ENCODE data around the gene DCLK1. TPM values are rescaled to one million over a fixed set of nuclear protein-coding genes. Genes with fewer than 3 reads are reported as not detected.

The DCLK1 gene
- total RNA-seq, 4 donors from 2014 or later, result 3.8 to 10.0 (median 8.2) TPM

GRCh38 chr13:35814605-35815011, 316.6 kb downstream of the DCLK1 start:
- ATAC-seq (no peak), DNase-seq (no peak)
- TF ChIP-seq POLR2A (IDR thresholded peaks at IDR 0.05), result no peak
- TF ChIP-seq CTCF (IDR thresholded peaks at IDR 0.05 in 4 of 5, conservative IDR thresholded peaks at IDR 0.05 in 1 of 5), result no peak
- Histone ChIP-seq H3K27ac (no peak overlapping the region), H3K4me3 (no peak overlapping the region), H3K27me3 (no peaks in the 10 kb centered on the region), H3K4me1 (no peaks in the 10 kb centered on the region), H3K9me3 (no peaks in the 10 kb centered on the region), H3K36me3 (no peaks in the 10 kb centered on the region)
- intact Hi-C loops (cut with DNase I; ENCODE audit: low total_unique reads) (loop anchor here (5.0 kb wide), 1 partner anchor 138 kb away; no protein-coding TSS in a partner anchor), in situ Hi-C loops (cut with MboI; ENCODE audit: low sequenced_read_pairs in 4 of 4) (loop anchor here in 1 of 4 donors (25.0 kb wide), 1 partner anchor 602 kb away; no protein-coding TSS in a partner anchor)

- ATAC-seq, result no peak
Observed at GRCh38 chr13:35812736-35813135, 318.4 kb downstream of the DCLK1 start.

GRCh38 chr13:35810321-35810720, 320.9 kb downstream of the DCLK1 start:
- no peak for DNase-seq
- no peak for ATAC-seq
- no peak overlapping the region for H3K27ac ChIP-seq
- in situ Hi-C loops (cut with MboI; ENCODE audit: low sequenced_read_pairs in 4 of 4) (loop anchor here in 1 of 4 donors (25.0 kb wide), 1 partner anchor 598 kb away; no protein-coding TSS in a partner anchor), intact Hi-C loops (cut with DNase I; ENCODE audit: low total_unique reads) (no loop called here)
- no peaks in the 10 kb centered on the region for H3K4me1 ChIP-seq
- no peaks in the 10 kb centered on the region for H3K9me3 ChIP-seq
- no peak overlapping the region for H3K4me3 ChIP-seq
- no peaks in the 10 kb centered on the region for H3K36me3 ChIP-seq
- no peak for TF ChIP-seq POLR2A (IDR thresholded peaks at IDR 0.05)
- TF ChIP-seq CTCF (IDR thresholded peaks at IDR 0.05 in 4 of 5, conservative IDR thresholded peaks at IDR 0.05 in 1 of 5), result no peak
- H3K27me3 ChIP-seq, result no peaks in the 10 kb centered on the region

More at GRCh38 chr13:35812736-35813135, 318.4 kb downstream of the DCLK1 start:
- Histone ChIP-seq H3K27ac (no peak overlapping the region), H3K4me3 (no peak overlapping the region), H3K4me1 (no peaks in the 10 kb centered on the region), H3K9me3 (no peaks in the 10 kb centered on the region), H3K36me3 (no peaks in the 10 kb centered on the region), H3K27me3 (no peaks in the 10 kb centered on the region)
- intact Hi-C loops (cut with DNase I; ENCODE audit: low total_unique reads), result no loop called here
- TF ChIP-seq CTCF (IDR thresholded peaks at IDR 0.05 in 4 of 5, conservative IDR thresholded peaks at IDR 0.05 in 1 of 5) (no peak), POLR2A (IDR thresholded peaks at IDR 0.05) (no peak)
- DNase-seq, result no peak
- in situ Hi-C loops (cut with MboI; ENCODE audit: low sequenced_read_pairs in 4 of 4), result loop anchor here in 1 of 4 donors (25.0 kb wide), 1 partner anchor 600 kb away; no protein-coding TSS in a partner anchor

GRCh38 chr13:35808846-35809245, 322.3 kb downstream of the DCLK1 start:
- in situ Hi-C loops (cut with MboI; ENCODE audit: low sequenced_read_pairs in 4 of 4), result loop anchor here in 1 of 4 donors (25.0 kb wide), 1 partner anchor 597 kb away; no protein-coding TSS in a partner anchor
- Histone ChIP-seq H3K36me3 (no peaks in the 10 kb centered on the region), H3K27me3 (no peaks in the 10 kb centered on the region), H3K4me3 (no peak overlapping the region), H3K27ac (no peak overlapping the region), H3K4me1 (no peaks in the 10 kb centered on the region), H3K9me3 (no peaks in the 10 kb centered on the region)
- DNase-seq (no peak), ATAC-seq (no peak)
- TF ChIP-seq POLR2A (IDR thresholded peaks at IDR 0.05), result no peak
- TF ChIP-seq CTCF (IDR thresholded peaks at IDR 0.05 in 4 of 5, conservative IDR thresholded peaks at IDR 0.05 in 1 of 5), result no peak
- intact Hi-C loops (cut with DNase I; ENCODE audit: low total_unique reads), result no loop called here

GRCh38 chr13:35804901-35805300, 326.3 kb downstream of the DCLK1 start:
- no peaks in the 10 kb centered on the region for H3K27me3 ChIP-seq
- TF ChIP-seq CTCF (IDR thresholded peaks at IDR 0.05 in 4 of 5, conservative IDR thresholded peaks at IDR 0.05 in 1 of 5) (no peak), POLR2A (IDR thresholded peaks at IDR 0.05) (no peak)

More at GRCh38 chr13:35804901-35805300, 326.3 kb downstream of the DCLK1 start:
- Histone ChIP-seq H3K36me3 (no peaks in the 10 kb centered on the region), H3K4me3 (no peak overlapping the region), H3K4me1 (no peaks in the 10 kb centered on the region), H3K9me3 (no peaks in the 10 kb centered on the region), H3K27ac (no peak overlapping the region)
- in situ Hi-C loops (cut with MboI; ENCODE audit: low sequenced_read_pairs in 4 of 4), result loop anchor here in 1 of 4 donors (25.0 kb wide), 1 partner anchor 593 kb away; no protein-coding TSS in a partner anchor
- DNase-seq (no peak), ATAC-seq (no peak)
- intact Hi-C loops (cut with DNase I; ENCODE audit: low total_unique reads), result no loop called here

All from gastrocnemius medialis (tissue), 4 donors.